HG03196 (cell line): Measurements from ENCODE around the gene CCDC142.
A peak's percentile ranks its signal among the peaks of the same experiment; 100 is the strongest.

Experiments used
- ATAC-seq: cut with Tn5 transposase; IDR thresholded peaks from one replicate; pipeline ENCODE4 v1.9.1; 2021; ENCODE audit not compliant: unreplicated experiment

Gene CCDC142

DNA sequence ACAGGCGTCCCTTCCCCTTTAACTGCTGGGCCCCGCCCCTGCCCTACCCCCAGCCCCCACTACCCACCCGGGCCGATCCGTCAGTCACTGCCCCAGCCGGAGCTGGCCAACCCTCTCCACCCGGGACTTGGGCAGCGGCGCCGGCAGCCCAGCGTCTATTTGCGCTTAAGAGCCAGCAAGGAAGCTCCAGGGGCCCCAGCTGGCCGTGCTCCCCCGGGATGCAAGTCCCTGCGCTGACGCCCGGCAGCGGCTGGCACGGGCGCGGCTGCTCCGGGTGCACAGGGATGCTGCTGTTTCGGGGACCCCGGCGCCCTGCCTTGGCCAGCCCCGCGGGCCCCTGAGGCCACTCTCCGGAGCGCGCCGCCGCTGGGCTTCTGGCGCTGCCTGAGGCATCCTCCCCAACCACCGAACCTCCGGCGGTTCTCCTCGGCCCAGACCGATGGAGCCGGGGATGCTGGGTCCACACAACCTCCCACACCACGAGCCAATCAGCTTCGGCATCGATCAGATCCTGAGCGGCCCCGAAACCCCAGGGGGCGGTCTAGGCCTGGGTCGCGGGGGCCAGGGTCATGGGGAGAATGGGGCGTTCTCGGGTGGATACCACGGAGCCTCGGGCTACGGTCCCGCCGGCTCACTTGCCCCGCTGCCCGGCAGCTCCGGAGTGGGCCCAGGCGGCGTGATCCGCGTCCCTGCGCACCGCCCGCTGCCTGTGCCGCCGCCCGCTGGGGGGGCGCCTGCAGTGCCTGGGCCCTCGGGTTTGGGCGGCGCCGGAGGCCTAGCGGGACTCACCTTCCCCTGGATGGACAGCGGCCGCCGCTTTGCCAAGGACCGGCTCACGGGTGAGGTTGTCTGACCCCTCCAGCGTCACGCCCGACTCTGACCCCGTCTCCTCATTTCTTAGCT lies 31.8 kb upstream of the CCDC142 start, which contains the start of gene TLX2:
TSS of gene TLX2 (plus strand) at position 83 of the 903 bp plus-strand sequence. CDS start at position 440, 357 bp downstream.
- no peak for ATAC-seq

- ATAC-seq = no peak
Observed at GRCh38 chr2:74513605-74514367, 31.0 kb upstream of the CCDC142 start.

DNA sequence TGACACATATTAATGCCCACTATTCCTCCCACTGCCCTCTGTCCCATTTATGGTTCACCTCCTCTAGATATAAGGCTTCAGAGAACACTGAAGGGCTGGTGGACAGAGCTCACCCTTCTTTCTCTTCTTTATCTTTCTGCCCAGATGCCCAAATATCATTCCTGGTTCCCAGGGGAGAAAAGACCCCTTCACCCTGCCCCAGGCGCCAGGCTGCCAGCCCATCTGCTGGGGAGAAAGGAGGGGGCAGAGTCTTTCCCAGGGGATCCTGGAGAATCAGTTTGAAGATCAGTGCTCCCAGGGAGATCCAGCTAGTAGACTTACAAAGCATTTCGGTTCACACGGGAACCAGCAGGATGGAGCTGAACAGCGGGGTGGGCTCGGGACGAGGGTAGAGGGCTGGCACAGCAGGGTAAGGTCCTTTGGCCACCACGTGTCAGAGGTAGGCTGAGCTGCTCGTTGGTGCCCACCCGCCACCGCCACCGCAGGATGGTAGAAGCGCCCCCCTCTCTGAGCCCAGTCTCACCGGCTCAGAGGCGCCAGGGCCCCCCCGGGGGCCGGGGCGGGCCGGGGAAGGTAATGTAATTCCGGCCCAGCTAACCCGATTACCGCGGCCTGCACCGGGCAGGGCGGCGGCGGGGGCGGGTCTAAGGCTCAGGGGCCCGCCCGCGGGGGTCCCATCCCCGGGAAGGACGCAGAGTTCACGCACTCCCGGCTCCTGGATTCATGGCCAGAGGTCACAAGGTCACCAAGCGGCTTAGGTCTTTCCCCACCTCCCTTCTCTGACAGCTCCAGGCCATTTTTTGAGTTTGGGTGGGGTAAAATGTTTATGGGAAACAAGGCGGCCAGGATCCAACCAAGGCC lies 30.2 kb upstream of the CCDC142 start:
- no peak for ATAC-seq

- no peak for ATAC-seq
Observed at GRCh38 chr2:74511104-74511989, 28.5 kb upstream of the CCDC142 start.

GRCh38 chr2:74510272-74510671 lies 27.5 kb upstream of the CCDC142 start:
- no peak for ATAC-seq

GRCh38 chr2:74507926-74508520 lies 25.2 kb upstream of the CCDC142 start:
- peak; percentile 3 for ATAC-seq

DNA sequence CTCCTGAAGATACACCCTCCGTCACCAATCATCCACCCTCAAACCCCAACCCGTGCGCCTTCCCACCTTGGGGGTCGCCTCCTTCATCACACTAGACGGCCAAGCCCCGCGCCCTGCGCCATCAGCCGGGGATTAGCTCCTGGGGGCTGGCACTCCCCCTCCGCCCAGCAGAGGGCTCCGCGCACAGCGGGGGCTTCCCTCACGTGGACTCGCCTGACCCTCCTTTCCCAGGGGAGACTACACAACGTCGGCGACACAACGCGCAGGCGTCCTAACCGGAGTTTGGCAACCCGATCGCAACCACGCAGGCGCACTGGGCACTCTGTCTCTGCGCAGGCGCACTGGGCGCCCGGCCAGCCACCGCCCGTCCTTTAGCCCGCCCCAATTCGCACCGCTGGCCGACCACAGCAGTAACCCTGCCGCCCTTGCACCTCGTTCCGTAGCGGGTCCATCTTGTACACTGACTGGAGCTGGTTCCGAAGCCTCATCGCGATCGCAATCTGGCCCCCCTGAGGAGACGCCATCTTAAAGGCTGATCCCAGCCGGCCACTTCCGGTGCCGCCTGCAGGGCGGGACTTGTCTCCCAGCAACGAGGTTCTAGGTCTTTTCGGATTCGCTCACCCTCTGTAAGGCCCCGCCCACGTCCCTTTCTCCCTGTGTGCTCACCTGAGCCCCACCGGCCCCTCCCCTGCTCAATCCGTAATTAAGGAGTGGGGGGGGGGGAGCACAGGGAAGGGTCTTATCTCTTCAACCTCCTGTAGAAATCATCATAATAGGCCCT lies 24.5 kb upstream of the CCDC142 start, which contains the start of gene PCGF1:
TSS of gene PCGF1 (minus strand) at position 551 of the 781 bp plus-strand sequence. CDS start at position 524, 27 bp downstream.
- ATAC-seq = peak; percentile 75

DNA sequence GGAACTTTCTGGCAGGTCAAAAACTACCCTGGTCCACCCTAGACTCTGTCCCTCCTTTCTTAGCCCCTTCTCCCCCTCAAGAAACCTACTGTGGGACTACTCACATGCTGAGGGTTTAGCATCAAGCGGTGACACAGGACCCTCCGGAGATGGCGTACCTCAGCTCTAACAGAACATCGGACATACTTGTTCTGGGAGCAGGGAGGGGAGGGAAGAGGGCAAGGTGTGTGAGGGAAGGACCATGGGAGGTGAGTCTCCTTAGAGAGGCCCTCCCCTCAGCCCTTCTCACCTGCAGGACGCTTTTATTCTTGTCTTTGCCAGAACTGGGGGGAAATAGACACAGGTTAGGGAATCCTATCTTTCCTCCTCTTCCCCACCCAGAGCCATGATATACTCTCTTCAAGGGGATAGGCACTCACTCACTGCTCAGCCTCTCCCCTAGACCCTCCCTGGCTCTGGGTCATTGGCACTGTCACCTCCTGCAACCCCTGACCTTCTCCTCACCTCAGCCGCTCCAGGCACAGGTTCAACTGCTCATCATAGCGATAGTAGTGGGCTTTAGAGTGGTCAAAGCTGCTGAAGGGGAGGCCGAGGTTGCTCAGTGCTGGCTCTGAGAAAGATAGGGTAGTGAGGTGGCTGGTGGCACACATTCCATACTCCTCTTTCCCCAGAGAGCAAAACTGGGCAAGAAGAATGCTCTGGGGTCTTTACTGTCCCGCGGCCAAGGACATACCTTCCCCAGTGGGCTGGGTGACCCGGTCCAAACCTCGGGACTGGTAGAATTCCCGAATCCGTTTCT lies 22.8 kb upstream of the CCDC142 start:
- ATAC-seq = no peak

DNA sequence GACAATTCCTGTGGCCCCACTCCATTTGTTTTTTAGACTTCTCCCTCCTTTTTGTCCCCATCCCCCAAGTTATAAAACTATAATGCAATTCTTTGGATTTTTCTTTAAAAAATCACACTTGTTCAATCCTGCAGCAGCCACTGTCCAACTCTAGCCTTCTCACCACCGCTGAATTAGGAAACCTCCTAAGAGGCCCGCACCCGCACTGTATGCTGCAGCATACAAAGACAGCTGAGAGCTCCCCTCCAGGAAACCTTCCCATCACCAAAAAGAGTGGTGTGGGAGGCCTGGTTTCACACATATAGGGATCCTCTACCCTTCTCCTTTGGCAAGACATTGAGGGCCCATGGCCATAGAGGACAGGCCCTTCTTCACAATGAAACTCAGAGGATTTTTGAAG lies 21.8 kb upstream of the CCDC142 start:
- no peak for ATAC-seq

DNA sequence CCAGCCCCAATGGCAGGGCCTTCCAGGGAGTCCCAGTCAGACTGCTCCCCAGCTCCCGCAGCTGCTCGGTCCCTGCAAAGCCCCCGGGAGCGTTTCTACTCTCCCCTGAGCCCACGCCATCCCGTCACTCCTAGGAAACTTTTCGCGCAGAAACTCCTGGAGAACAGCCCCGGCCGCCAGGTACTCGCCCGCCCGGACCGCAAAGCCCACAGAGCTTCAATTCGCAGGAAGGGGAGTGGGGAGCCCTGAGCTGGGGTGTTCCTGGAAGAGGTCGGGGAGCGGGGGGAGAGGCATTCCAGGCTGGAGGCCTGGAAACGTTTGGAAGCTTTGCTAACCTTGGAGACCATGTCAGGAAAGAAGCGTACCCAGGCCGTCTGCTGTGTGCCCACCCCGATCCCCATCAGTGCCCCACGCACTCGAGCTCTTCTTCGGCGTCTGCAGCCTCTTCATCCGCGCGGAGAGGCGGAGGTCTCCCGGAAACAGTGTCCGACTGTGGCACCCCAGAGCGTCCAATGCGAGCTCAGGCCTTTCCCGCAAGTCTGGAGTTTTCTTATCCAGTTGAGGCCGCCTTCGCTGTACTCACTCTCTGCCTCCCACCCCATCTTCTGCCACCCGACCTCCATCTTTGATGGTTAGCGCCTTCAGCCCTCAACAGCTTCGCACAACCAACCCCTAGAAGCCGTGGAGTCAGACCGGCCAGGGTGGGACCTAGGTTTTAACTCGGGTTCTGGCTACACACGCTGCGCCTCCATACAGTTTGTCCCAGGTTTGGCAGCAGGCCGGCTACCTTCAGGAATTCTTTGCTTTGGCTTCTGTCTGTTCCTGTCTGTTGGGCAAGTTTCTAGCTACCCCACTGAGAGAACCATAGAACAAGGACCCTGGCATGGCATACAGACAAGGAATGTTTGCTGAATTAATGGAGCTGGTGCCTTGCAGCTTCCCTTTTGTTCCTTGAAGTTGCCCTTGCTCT lies 21.0 kb upstream of the CCDC142 start:
- no peak for ATAC-seq

DNA sequence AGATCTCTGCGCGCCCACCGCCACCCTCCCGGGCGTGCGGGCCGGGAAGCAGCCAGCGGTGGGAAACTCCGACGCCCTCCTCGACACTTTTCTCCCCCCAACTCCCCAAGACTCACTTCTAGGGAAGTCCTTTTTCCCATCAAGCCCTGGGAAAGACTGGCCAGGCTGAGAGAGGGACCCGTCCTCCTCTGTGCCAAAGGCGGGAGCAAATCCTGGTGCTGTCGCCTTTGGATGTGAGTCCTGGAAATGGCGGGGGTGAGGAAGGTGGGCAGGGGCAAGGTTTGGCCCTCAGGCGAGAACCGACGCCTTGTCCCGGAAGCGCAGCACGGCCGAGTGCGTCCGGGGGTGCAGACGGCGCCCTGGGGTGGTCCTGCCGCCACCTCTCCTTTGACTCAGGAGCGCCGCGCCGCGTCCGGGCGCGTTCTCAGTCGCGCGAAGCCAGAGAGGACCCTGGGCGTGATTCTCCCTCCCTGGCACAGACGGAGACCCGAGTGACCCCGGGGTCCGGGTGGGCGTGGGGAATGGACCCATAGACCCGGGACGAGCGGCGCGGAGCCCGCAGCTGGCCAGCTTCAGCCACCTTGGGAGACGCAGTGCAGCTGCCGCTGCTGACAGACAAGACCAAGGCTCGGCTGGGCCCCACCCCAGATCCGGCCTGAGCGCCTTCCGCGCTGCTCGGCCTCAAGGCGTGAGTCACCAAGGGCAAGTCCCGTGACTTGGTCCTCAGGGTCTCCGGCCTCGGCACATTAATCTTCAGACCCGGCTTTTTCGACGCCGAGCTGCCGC lies 20.1 kb upstream of the CCDC142 start:
- ATAC-seq = peak; percentile 33

GRCh38 chr2:74502147-74502719 lies 19.4 kb upstream of the CCDC142 start:
- ATAC-seq = no peak

- no peak for ATAC-seq
Observed at GRCh38 chr2:74501335-74502071, 18.7 kb upstream of the CCDC142 start.

- no peak for ATAC-seq
Observed at GRCh38 chr2:74500578-74500946, 17.8 kb upstream of the CCDC142 start.
